ENCODE measurements around the gene AFF2. TPM values are rescaled to one million over a fixed set of nuclear protein-coding genes. Genes with fewer than 3 reads are reported as not detected.

Gene AFF2
- total and polyA plus RNA-seq, 3 donors from 2014 or later, result 4.7 to 28.1 (median 21.3) TPM

DNA sequence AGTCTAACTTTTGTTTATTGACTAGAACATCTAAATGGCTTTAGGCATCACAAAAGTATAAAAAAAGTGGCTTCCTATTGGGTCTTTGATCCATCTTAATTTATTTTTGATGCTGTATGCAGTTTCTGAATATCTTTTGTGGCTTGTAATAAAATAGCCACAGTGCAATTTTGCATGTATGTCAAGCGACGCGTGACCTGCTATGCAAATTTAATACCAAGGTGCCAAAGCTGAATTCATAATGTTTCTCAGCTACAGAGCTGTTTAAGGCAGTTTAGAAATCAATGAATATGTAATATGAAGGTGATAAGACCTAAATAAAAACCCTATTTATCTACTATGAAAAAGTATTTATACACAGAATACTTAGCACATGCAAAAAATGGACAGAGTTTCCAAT, 197.8 kb downstream of the AFF2 start:
- 97 to 100% methylated on average over 3 of the region's 3 CpGs for WGBS, 2 donors
- TF ChIP-seq, protein P1, sequence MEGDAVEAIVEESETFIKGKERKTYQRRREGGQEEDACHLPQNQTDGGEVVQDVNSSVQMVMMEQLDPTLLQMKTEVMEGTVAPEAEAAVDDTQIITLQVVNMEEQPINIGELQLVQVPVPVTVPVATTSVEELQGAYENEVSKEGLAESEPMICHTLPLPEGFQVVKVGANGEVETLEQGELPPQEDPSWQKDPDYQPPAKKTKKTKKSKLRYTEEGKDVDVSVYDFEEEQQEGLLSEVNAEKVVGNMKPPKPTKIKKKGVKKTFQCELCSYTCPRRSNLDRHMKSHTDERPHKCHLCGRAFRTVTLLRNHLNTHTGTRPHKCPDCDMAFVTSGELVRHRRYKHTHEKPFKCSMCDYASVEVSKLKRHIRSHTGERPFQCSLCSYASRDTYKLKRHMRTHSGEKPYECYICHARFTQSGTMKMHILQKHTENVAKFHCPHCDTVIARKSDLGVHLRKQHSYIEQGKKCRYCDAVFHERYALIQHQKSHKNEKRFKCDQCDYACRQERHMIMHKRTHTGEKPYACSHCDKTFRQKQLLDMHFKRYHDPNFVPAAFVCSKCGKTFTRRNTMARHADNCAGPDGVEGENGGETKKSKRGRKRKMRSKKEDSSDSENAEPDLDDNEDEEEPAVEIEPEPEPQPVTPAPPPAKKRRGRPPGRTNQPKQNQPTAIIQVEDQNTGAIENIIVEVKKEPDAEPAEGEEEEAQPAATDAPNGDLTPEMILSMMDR (IDR thresholded peaks at IDR 0.05), result no peak
- intact Hi-C loops (cut with DNase I; ENCODE audit: low total_unique reads), result no loop called here
- no peak overlapping the region for H3K4me3 ChIP-seq
- no peaks in the 10 kb centered on the region for H3K4me1 ChIP-seq
- no peaks in the 10 kb centered on the region for H3K9me3 ChIP-seq
- DNase-seq, result no peak
- H3K27ac ChIP-seq, result no peak overlapping the region
- no peaks in the 10 kb centered on the region for H3K27me3 ChIP-seq
- no peaks in the 10 kb centered on the region for H3K36me3 ChIP-seq (ENCODE audit: low read depth, missing control alignments)

DNA sequence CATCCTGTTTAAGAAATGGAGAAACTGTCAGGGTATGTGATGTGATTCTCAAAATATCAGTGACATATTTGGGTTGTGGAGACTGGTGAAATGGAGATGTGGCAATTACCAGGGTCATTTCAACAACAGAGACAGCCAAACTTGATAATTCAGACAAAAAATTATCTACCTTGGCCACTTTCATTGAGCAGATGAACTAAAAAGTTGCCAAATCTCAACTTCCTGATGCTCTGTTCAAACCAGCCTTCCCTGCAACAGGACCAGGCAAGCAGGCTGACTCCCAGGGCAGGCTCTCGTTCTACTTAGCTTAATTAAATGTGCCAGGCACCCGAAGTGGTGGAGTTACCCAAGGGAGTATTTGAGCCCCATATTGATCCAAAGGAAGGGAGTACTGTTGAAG, 199.6 kb downstream of the AFF2 start:
- 53 to 68% methylated on average over 2 of the region's 2 CpGs for WGBS, 2 donors
- H3K27me3 ChIP-seq, result no peaks in the 10 kb centered on the region
- H3K9me3 ChIP-seq, result no peaks in the 10 kb centered on the region
- intact Hi-C loops (cut with DNase I; ENCODE audit: low total_unique reads), result no loop called here
- no peak for TF ChIP-seq POLR2A (IDR thresholded peaks at IDR 0.05)
- TF ChIP-seq, protein P1 (IDR thresholded peaks at IDR 0.05), result no peak
- no peaks in the 10 kb centered on the region for H3K4me1 ChIP-seq
- H3K4me3 ChIP-seq, result no peak overlapping the region
- no peak for DNase-seq
- no peak overlapping the region for H3K27ac ChIP-seq
- no peaks in the 10 kb centered on the region for H3K36me3 ChIP-seq (ENCODE audit: low read depth, missing control alignments)

DNA sequence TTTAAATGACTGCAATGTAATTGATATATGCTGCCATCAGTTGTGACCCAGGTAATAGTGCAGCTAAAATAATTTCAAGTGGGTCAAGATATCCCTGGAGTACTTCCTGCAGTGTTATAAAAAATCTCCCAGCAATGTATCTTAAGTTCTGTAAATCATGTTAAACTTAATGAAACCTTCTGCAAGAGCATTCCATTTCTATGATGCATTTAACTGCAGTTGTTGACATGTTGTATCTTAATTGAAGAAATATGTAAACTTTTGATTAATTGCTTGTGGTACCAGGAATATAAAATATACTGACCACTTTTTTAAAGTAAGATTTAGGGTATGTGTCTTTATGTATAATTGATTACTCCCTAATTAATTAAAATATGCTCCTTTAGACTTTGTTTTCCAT, 213.6 kb downstream of the AFF2 start:
- Histone ChIP-seq H3K4me1 (no peaks in the 10 kb centered on the region), H3K36me3 (ENCODE audit: low read depth, missing control alignments) (no peaks in the 10 kb centered on the region), H3K4me3 (no peak overlapping the region), H3K9me3 (no peaks in the 10 kb centered on the region), H3K27ac (no peak overlapping the region), H3K27me3 (no peaks in the 10 kb centered on the region)
- no peak for DNase-seq
- TF ChIP-seq, protein P1 (IDR thresholded peaks at IDR 0.05), result no peak
- no peak for TF ChIP-seq POLR2A (IDR thresholded peaks at IDR 0.05)
- intact Hi-C loops (cut with DNase I; ENCODE audit: low total_unique reads), result no loop called here

DNA sequence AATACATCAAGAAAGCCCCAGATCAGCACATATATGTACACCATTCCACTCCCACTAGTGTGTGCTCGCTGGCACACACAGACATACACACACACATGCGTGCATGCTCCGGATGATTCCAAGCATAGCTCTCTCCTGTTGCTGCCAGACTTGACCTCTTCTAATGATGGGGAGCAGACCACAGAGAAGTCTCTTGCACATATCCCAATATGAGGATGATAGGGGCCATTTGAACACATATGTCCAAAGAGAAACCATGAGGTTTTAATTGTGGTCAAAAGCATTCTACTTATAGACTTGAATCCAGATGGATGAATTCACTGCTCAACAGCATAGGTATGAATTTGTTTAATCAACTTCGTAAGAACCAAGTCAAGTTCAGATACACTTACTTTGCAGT, 214.9 kb downstream of the AFF2 start:
- no peak for DNase-seq
- no peak overlapping the region for H3K27ac ChIP-seq
- no peaks in the 10 kb centered on the region for H3K4me1 ChIP-seq
- no peaks in the 10 kb centered on the region for H3K9me3 ChIP-seq
- H3K36me3 ChIP-seq (ENCODE audit: low read depth, missing control alignments), result no peaks in the 10 kb centered on the region
- no peak overlapping the region for H3K4me3 ChIP-seq
- WGBS, 2 donors, result 88 to 92% methylated on average over 1 to 4 of the region's 4 CpGs
- intact Hi-C loops (cut with DNase I; ENCODE audit: low total_unique reads), result no loop called here
- TF ChIP-seq, protein P1 (IDR thresholded peaks at IDR 0.05), result no peak
- no peak for TF ChIP-seq POLR2A (IDR thresholded peaks at IDR 0.05)
- no peaks in the 10 kb centered on the region for H3K27me3 ChIP-seq

DNA sequence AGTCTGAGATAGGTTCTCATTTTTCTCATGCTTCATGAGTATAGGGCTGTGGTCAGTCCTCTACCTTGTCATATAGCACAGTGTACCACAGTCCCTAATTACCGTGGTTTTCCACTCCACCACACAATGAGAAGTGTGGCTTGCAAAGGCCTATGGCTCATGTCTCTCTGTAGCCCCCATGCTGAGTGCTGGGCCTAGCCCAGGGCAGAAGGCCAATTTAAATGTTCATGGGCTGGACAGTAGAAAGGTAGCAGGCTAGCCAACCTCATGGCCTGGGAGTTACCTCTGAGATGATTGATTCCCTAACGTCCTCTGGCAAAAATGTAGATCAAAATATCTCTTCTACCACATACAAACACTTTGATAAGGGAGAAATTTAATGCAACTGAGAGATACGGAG, 222.5 kb downstream of the AFF2 start:
- Histone ChIP-seq H3K4me1 (no peaks in the 10 kb centered on the region), H3K4me3 (no peak overlapping the region), H3K27ac (no peak overlapping the region), H3K9me3 (no peaks in the 10 kb centered on the region), H3K36me3 (ENCODE audit: low read depth, missing control alignments) (no peaks in the 10 kb centered on the region), H3K27me3 (no peaks in the 10 kb centered on the region)
- no peak for DNase-seq
- intact Hi-C loops (cut with DNase I; ENCODE audit: low total_unique reads), result no loop called here
- WGBS, 2 donors, result 92% methylated on average over 2 to 3 of the region's 3 CpGs
- no peak for TF ChIP-seq POLR2A (IDR thresholded peaks at IDR 0.05)
- TF ChIP-seq, protein P1 (IDR thresholded peaks at IDR 0.05), result no peak

Data from testis (tissue), 3 donors.